KOPT-K1 (cell line): ENCODE data around the gene BTF3L4.

Experiments
- H3K27ac ChIP-seq: fragments of 200-600 bp; sonication (generic); 2 replicates; pipeline ENCODE4 v1.5.1; 2016; ENCODE audit warnings: antibody characterized with exemption, mild to moderate bottlenecking, low read depth, low read length; ENCODE audit not compliant: poor library complexity, severe bottlenecking
- H3K36me3 ChIP-seq: fragments of 200-600 bp; sonication (generic); 2 replicates; pipeline ENCODE4 v1.5.1; 2017; ENCODE audit warnings: antibody characterized with exemption, mild to moderate bottlenecking, low read length, moderate library complexity; ENCODE audit not compliant: insufficient read depth
- H3K9me3 ChIP-seq: fragments of 200-600 bp; sonication (generic); 2 replicates; pipeline ENCODE4 v1.5.1; 2017; ENCODE audit warnings: antibody characterized with exemption, low read length, mild to moderate bottlenecking; ENCODE audit not compliant: insufficient read depth, poor library complexity, severe bottlenecking

Gene BTF3L4

DNA sequence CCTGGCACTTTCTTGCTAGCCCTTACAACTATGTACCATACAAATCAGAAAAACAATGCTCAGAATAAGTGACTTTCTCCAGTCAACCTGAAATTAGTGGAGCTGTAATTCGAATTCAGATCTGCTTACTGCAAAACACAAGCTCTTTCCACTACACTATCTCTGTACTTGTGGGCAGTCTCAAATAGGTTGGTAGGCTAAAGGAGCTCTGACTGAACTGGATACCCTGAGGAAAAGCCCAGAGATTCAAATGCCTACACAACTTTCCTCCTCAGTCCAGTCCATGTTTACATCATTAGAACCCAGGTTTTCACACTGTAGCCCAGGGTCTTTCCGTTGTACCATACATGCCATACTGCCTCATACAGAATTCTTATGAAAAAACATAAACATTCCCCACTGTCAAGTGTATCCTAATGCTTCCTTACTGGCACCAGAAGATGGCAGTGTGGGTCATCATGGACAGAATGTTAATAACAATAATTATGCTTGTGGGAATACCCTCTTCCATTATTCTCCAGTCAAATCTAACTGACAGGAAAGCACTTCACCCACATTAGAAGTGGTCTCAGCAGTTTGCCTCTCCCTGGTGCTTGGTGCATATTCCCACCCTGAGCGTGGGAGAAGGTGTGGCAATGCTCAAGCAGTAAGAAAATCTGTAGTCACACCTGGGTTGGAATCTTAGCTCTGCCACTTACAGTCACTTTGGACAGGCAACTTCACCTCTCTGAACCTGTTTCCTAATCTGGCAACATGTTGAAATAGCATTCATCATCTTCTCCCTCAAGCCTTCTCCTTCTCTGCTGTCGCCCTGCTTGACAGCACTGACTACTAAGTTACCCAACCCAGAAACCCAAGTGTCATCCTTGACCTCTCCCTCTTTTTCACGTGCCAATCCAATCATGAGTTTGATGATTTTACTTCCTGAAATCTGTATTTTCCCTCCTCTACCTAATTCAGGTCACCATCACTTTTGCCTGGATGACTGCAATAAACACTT, 71.4 kb downstream of the BTF3L4 start:
- H3K9me3 ChIP-seq, result no peaks in the 10 kb centered on the region
- H3K27ac ChIP-seq, result no peak overlapping the region
- H3K36me3 ChIP-seq, result no peaks in the 10 kb centered on the region

DNA sequence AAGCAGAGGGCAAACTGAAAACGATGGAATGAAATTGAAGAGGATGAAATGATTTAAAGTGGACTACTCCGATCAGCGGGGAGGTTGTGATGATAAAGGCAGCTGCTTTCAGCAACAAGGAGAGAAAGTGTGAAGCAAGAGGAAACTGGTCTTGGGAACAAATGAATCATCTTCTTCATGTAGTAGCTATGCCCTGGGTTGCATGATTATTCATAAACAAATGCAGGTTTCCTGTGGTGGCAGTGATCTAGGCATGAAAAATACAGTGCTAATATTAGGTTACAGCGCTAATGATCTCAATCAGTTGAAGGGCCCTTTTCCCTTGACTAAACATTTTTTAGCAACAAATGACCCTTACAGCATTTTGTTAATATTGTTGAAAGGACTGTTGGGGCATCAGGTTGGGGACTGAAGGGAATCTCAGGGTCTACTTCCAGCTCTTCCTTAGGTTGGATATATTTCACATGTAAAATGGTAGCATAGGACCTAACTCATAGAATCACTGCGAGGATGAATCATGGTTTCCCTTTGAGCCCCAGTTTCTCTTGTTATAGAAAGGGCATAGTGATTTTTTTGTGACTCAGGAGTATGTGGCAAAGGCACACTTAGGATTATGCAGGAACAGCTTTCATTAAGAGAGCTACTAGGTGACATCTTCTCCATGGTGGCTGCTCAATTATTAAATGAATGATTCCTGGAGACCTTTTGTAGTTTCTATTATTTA, 83.9 kb downstream of the BTF3L4 start:
- H3K36me3 ChIP-seq, result no peaks in the 10 kb centered on the region
- no peak overlapping the region for H3K27ac ChIP-seq
- H3K9me3 ChIP-seq, result no peaks in the 10 kb centered on the region
